ENCODE measurements around the gene YTHDF1.

Gene YTHDF1

DNA sequence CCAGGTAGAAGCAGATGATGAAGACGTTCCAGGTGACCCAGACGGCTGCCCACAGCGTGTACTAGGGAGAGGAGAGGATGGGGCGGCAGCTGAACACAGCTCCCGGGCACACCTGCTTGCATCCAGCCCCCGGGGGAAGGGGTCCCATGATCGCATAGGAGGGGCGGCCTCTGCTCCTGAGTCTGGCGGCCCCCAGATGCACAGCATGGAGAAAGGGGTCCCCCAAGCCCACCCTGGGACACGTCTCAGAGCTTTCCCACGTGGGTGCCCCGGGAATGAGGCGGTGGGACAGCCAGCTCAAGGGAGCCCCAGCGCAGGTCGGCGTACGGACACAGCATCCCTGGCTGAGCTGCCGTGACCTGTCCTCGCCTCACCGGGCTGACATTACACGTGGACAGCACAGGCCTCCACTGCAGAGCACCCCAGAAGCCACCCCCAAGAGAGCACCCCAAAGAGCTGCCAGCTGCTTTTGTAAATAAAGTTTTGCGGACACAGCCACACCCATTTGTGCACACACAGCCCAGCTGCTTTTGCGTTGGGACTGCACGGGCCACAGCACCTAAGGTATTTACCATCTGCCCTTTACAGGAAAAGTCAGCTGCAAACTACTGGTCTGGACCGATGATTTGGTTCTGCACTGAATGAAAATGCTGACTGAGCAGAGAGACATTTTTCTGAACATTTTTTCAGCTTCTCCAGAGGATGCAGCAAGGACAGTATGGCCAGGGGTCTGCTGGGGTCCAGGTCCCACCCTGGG lies 33.1 kb upstream of the YTHDF1 start:
- H3K9ac ChIP-seq (ENCODE audit: low read depth in 1 of 2, low read length in 2 of 2) = no peak overlapping the region
- H3K27ac ChIP-seq (ENCODE audit: low read depth in 2 of 2, low read length in 2 of 2) = no peak overlapping the region
- H3K36me3 ChIP-seq (ENCODE audit: control insufficient read depth in 2 of 2, insufficient read depth in 2 of 2, low read length in 2 of 2) = no peaks in the 10 kb centered on the region
- H3K9me3 ChIP-seq (ENCODE audit: control insufficient read depth in 2 of 2, low read length in 2 of 2) = no peaks in the 10 kb centered on the region
- H3K4me1 ChIP-seq (ENCODE audit: control insufficient read depth in 2 of 2, insufficient read depth in 2 of 2, low read length in 2 of 2) = no peaks in the 10 kb centered on the region
- peaks cover 7 to 11% of the 10 kb centered on the region in 2 donors for H3K27me3 ChIP-seq (ENCODE audit: control insufficient read depth in 2 of 2, insufficient read depth in 2 of 2, low read length in 2 of 2)
- H3K4me3 ChIP-seq (ENCODE audit: low read length in 2 of 2) = no peak overlapping the region

DNA sequence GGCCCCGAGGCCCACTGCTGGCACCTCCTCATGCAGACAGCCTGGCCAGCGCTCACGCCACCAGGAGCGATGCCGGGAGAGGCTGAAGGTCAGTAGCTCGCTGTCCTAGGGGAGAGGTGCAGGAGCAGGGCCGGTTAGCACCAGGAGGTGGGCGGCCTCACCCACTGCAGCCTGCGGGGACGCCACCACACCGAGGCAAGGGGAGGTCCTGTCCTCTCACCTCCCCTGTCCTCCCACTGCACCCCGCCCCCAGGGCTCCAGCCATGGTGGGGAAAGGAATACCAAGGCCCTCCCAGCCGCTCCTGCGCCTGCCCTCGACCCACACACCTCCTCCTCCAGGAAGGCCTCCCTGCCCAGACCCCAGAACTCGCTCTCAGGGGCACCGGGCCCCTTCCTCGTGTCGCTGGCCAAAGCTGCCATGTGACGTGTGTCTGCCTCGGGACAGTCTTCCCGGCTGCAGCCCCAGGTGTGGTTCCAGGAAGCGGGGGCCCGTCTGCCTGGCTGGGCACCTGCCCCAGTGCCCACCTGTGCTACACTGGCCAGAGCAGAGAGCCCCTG lies 31.8 kb upstream of the YTHDF1 start:
- Histone ChIP-seq H3K9ac (ENCODE audit: low read depth in 1 of 2, low read length in 2 of 2) (no peak overlapping the region), H3K27ac (ENCODE audit: low read depth in 2 of 2, low read length in 2 of 2) (no peak overlapping the region), H3K36me3 (ENCODE audit: control insufficient read depth in 2 of 2, insufficient read depth in 2 of 2, low read length in 2 of 2) (no peaks in the 10 kb centered on the region), H3K4me3 (ENCODE audit: low read length in 2 of 2) (no peak overlapping the region), H3K9me3 (ENCODE audit: control insufficient read depth in 2 of 2, low read length in 2 of 2) (no peaks in the 10 kb centered on the region), H3K4me1 (ENCODE audit: control insufficient read depth in 2 of 2, insufficient read depth in 2 of 2, low read length in 2 of 2) (no peaks in the 10 kb centered on the region), H3K27me3 (ENCODE audit: control insufficient read depth in 2 of 2, insufficient read depth in 2 of 2, low read length in 2 of 2) (peaks cover 3 to 11% of the 10 kb centered on the region in 2 donors)

DNA sequence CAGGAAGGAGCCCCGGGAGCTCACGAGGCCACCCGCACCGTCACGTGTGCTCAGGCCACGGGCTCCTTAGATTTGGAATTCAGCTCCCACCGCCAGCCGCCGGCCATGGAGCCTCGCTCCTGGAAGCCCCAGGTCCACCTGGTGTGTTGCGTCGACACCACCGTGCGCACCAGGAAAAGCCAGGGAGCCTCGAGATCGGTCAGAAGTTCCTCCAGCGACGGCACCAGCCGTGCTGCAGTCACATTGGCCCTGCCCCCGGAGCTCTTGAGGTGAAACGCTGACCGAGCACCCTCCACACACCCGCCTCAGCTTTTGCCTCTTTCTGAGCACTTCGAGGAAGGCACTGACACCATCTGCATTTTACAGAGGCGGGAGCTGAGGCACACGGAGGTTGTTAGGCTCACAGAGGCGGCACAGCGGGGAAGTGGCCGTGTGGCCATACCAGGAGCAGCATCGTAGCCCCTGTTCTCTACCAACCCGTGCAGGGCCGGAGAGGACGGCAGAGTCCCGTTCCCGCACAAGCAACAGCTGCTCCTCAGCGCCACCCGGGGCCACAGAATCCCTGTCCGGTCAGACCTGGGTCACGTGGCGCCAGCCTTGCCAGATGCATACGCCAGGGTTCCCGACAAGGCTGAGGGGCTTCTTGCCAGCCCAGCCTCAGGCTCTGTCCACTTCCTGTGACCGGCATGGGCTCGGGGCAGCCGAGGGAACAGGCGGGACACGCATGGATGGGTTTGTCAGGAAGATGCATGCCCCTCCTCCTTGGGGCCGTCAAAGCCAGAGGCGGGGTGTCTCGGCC lies 30.8 kb upstream of the YTHDF1 start:
- no peak overlapping the region for H3K4me3 ChIP-seq (ENCODE audit: low read length in 2 of 2)
- no peaks in the 10 kb centered on the region for H3K36me3 ChIP-seq (ENCODE audit: control insufficient read depth in 2 of 2, insufficient read depth in 2 of 2, low read length in 2 of 2)
- no peak overlapping the region for H3K9ac ChIP-seq (ENCODE audit: low read depth in 1 of 2, low read length in 2 of 2)
- no peak overlapping the region for H3K27ac ChIP-seq (ENCODE audit: low read depth in 2 of 2, low read length in 2 of 2)
- H3K9me3 ChIP-seq (ENCODE audit: control insufficient read depth in 2 of 2, low read length in 2 of 2) = no peaks in the 10 kb centered on the region
- no peaks in the 10 kb centered on the region for H3K4me1 ChIP-seq (ENCODE audit: control insufficient read depth in 2 of 2, insufficient read depth in 2 of 2, low read length in 2 of 2)
- peaks cover 0 to 11% of the 10 kb centered on the region in 2 donors for H3K27me3 ChIP-seq (ENCODE audit: control insufficient read depth in 2 of 2, insufficient read depth in 2 of 2, low read length in 2 of 2)

DNA sequence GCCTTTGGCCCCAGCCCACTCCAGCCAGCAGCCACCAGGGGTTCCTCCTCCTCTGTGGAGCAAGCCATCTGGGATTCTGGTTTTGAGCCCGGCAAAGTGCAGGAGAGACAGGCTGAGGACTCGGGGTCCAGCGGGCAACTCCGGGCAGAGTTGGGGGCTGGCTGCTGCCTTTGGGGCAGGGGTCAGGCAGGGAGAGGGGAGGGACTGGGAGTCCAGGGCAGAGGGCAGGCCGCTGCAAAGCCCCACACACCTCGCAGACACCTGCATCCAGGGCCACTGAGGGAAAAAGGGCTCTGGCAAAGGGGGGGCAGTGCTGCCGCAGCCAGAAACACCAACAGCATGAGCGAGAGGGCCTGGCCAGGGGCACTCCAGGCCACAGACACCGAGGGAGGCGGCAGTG lies 28.5 kb upstream of the YTHDF1 start:
- Histone ChIP-seq H3K9me3 (ENCODE audit: control insufficient read depth in 2 of 2, low read length in 2 of 2) (no peaks in the 10 kb centered on the region), H3K4me1 (ENCODE audit: control insufficient read depth in 2 of 2, insufficient read depth in 2 of 2, low read length in 2 of 2) (no peaks in the 10 kb centered on the region), H3K9ac (ENCODE audit: low read depth in 1 of 2, low read length in 2 of 2) (no peak overlapping the region), H3K27me3 (ENCODE audit: control insufficient read depth in 2 of 2, insufficient read depth in 2 of 2, low read length in 2 of 2) (peaks cover 0 to 11% of the 10 kb centered on the region in 2 donors), H3K36me3 (ENCODE audit: control insufficient read depth in 2 of 2, insufficient read depth in 2 of 2, low read length in 2 of 2) (no peaks in the 10 kb centered on the region), H3K27ac (ENCODE audit: low read depth in 2 of 2, low read length in 2 of 2) (no peak overlapping the region), H3K4me3 (ENCODE audit: low read length in 2 of 2) (no peak overlapping the region)

DNA sequence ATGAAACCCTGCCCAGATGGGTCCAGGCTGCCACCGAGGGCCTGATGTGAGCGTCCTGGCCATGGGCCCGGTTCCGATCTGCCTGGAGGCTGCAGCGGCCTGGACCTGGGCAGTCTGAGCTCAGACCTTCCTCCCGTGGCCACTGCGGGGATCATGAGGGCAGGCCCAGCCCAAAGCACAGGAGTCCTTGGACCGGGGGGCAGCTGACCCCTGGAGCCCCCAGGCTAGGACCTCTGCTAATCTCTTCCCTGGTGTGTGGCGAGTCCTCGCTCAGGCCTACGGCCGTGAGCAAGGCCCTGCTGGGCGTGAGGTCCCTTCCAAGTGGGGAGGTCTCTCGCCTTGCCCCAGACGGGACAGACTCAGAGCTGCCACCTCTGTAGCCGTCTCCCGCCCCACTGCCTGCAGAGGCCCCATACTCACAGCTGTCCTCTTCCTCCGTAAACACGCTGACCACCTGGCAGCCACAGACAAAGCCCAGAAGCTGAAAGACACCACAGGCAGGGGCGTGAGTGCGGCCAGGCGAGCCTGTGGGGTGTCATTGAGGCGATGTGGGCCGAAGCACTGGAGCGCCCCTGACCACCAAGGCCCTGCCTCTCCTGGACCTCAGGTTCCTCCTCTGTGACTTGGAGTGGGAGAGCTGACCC lies 27.8 kb upstream of the YTHDF1 start:
- no peaks in the 10 kb centered on the region for H3K4me1 ChIP-seq (ENCODE audit: control insufficient read depth in 2 of 2, insufficient read depth in 2 of 2, low read length in 2 of 2)
- H3K9me3 ChIP-seq (ENCODE audit: control insufficient read depth in 2 of 2, low read length in 2 of 2) = no peaks in the 10 kb centered on the region
- H3K4me3 ChIP-seq (ENCODE audit: low read length in 2 of 2) = no peak overlapping the region
- H3K27me3 ChIP-seq (ENCODE audit: control insufficient read depth in 2 of 2, insufficient read depth in 2 of 2, low read length in 2 of 2) = peaks cover 0 to 11% of the 10 kb centered on the region in 2 donors
- no peak overlapping the region for H3K27ac ChIP-seq (ENCODE audit: low read depth in 2 of 2, low read length in 2 of 2)
- H3K9ac ChIP-seq (ENCODE audit: low read depth in 1 of 2, low read length in 2 of 2) = no peak overlapping the region
- H3K36me3 ChIP-seq (ENCODE audit: control insufficient read depth in 2 of 2, insufficient read depth in 2 of 2, low read length in 2 of 2) = no peaks in the 10 kb centered on the region

DNA sequence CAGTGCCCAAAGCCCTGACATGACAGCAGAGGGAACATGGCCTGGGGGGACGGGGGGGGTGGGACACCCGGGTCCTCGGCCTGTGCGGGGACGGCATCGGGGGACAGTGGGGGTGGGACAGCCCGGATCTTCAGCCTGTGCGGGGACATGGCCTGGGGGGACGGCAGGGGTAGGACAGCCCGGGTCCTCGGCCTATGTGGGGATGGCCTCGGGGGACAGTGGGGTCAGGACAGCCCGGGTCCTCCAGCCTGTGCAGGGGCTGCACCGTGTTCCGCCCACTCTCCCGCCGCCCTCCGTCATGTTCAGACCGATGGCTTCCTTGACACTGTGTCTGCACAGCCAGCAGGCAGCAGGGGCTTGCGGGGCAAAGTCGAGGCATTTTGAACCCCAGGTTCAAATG lies 26.8 kb upstream of the YTHDF1 start:
- Histone ChIP-seq H3K4me1 (ENCODE audit: control insufficient read depth in 2 of 2, insufficient read depth in 2 of 2, low read length in 2 of 2) (no peaks in the 10 kb centered on the region), H3K9me3 (ENCODE audit: control insufficient read depth in 2 of 2, low read length in 2 of 2) (no peaks in the 10 kb centered on the region), H3K36me3 (ENCODE audit: control insufficient read depth in 2 of 2, insufficient read depth in 2 of 2, low read length in 2 of 2) (no peaks in the 10 kb centered on the region), H3K27me3 (ENCODE audit: control insufficient read depth in 2 of 2, insufficient read depth in 2 of 2, low read length in 2 of 2) (peaks cover 0 to 7% of the 10 kb centered on the region in 2 donors), H3K27ac (ENCODE audit: low read depth in 2 of 2, low read length in 2 of 2) (no peak overlapping the region), H3K9ac (ENCODE audit: low read depth in 1 of 2, low read length in 2 of 2) (no peak overlapping the region), H3K4me3 (ENCODE audit: low read length in 2 of 2) (no peak overlapping the region)

DNA sequence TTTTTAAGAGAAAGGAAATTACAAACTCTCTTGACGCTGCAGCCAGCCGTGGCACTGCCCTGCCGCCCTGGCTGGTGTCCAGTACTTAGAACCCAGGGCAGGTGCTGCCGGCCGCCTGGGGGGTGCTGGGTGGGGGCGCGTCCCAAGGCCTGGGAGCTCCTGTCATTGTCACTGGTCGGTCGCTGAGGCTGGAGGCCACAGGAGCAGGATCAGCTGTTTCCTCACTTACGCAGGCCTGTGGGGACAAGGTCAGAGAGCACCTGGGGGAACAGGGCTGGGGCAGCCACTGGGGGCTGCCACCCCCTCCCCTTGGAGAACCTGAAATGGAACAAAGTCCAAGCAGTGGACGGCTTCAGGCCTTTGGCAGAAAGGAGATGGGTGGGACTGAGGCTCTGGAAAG lies 25.3 kb upstream of the YTHDF1 start:
- no peaks in the 10 kb centered on the region for H3K9me3 ChIP-seq (ENCODE audit: control insufficient read depth in 2 of 2, low read length in 2 of 2)
- H3K4me1 ChIP-seq (ENCODE audit: control insufficient read depth in 2 of 2, insufficient read depth in 2 of 2, low read length in 2 of 2) = no peaks in the 10 kb centered on the region
- no peak overlapping the region for H3K4me3 ChIP-seq (ENCODE audit: low read length in 2 of 2)
- no peak overlapping the region for H3K27ac ChIP-seq (ENCODE audit: low read depth in 2 of 2, low read length in 2 of 2)
- no peak overlapping the region for H3K9ac ChIP-seq (ENCODE audit: low read depth in 1 of 2, low read length in 2 of 2)
- no peaks in the 10 kb centered on the region for H3K36me3 ChIP-seq (ENCODE audit: control insufficient read depth in 2 of 2, insufficient read depth in 2 of 2, low read length in 2 of 2)
- H3K27me3 ChIP-seq (ENCODE audit: control insufficient read depth in 2 of 2, insufficient read depth in 2 of 2, low read length in 2 of 2) = no peaks in the 10 kb centered on the region

DNA sequence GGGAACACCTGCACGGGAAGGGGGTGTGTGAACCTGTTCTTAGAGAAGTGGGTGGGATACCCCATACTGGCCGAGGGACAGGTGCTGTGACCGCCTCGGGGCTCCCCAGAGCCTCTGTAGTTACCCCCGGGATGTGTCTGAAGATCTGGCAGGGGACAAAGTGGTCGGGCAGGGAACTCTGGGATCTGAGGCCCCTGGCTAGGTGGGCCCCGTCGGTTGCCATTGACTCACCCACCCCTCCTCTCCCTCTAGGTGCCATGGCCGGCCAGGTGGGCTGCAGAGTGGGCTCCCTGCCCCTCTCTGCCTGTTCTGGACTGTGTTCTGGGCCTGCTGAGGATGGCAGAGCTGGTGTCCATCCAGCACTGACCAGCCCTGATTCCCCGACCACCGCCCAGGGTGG lies 24.1 kb upstream of the YTHDF1 start:
- Histone ChIP-seq H3K27ac (ENCODE audit: low read depth in 2 of 2, low read length in 2 of 2) (no peak overlapping the region), H3K36me3 (ENCODE audit: control insufficient read depth in 2 of 2, insufficient read depth in 2 of 2, low read length in 2 of 2) (no peaks in the 10 kb centered on the region), H3K27me3 (ENCODE audit: control insufficient read depth in 2 of 2, insufficient read depth in 2 of 2, low read length in 2 of 2) (no peaks in the 10 kb centered on the region), H3K4me1 (ENCODE audit: control insufficient read depth in 2 of 2, insufficient read depth in 2 of 2, low read length in 2 of 2) (no peaks in the 10 kb centered on the region), H3K9me3 (ENCODE audit: control insufficient read depth in 2 of 2, low read length in 2 of 2) (no peaks in the 10 kb centered on the region), H3K9ac (ENCODE audit: low read depth in 1 of 2, low read length in 2 of 2) (no peak overlapping the region), H3K4me3 (ENCODE audit: low read length in 2 of 2) (no peak overlapping the region)

DNA sequence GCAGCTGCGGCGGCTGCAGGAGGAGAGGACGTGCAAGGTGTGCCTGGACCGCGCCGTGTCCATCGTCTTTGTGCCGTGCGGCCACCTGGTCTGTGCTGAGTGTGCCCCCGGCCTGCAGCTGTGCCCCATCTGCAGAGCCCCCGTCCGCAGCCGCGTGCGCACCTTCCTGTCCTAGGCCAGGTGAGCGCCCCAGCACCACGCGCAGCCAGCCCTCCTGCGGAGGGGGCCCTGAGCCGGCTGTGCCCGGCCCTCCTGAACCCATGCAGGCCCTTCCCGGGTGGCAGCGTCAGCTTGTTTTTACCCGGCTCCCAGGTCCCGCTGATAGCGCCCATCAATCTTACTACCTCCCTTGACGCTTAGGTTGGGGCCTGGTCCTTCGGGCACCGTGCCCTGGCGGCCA lies 23.5 kb upstream of the YTHDF1 start:
- H3K9ac ChIP-seq (ENCODE audit: low read depth in 1 of 2, low read length in 2 of 2) = no peak overlapping the region
- H3K27ac ChIP-seq (ENCODE audit: low read depth in 2 of 2, low read length in 2 of 2) = no peak overlapping the region
- H3K9me3 ChIP-seq (ENCODE audit: control insufficient read depth in 2 of 2, low read length in 2 of 2) = no peaks in the 10 kb centered on the region
- no peaks in the 10 kb centered on the region for H3K36me3 ChIP-seq (ENCODE audit: control insufficient read depth in 2 of 2, insufficient read depth in 2 of 2, low read length in 2 of 2)
- no peaks in the 10 kb centered on the region for H3K4me1 ChIP-seq (ENCODE audit: control insufficient read depth in 2 of 2, insufficient read depth in 2 of 2, low read length in 2 of 2)
- H3K27me3 ChIP-seq (ENCODE audit: control insufficient read depth in 2 of 2, insufficient read depth in 2 of 2, low read length in 2 of 2) = no peaks in the 10 kb centered on the region
- no peak overlapping the region for H3K4me3 ChIP-seq (ENCODE audit: low read length in 2 of 2)

Data from mucosa of rectum (tissue), 2 donors.